Adipocyte (in vitro differentiated cells): ENCODE data around the gene TMEM25.

Source experiments
- DNase-seq: peaks from one replicate; pipeline ENCODE4 v3.0.0-alpha.2; 2015; ENCODE audit warnings: low read depth
- H3K27me3 ChIP-seq: replicated peaks from 2 replicates; pipeline ENCODE4 v1.7.0; 2013; ENCODE audit warnings: mild to moderate bottlenecking, low read length, moderate library complexity; ENCODE audit not compliant: control insufficient read depth, insufficient read depth
- H3K36me3 ChIP-seq: 2 replicates; pipeline ENCODE4 v1.7.0; 2013; ENCODE audit warnings: low read length, mild to moderate bottlenecking, moderate library complexity; ENCODE audit not compliant: control insufficient read depth, insufficient read depth, severe bottlenecking
- H3K4me1 ChIP-seq: 2 replicates; pipeline ENCODE4 v1.7.0; 2013; ENCODE audit warnings: mild to moderate bottlenecking, low read length, moderate library complexity; ENCODE audit not compliant: control insufficient read depth, insufficient read depth
- H3K4me3 ChIP-seq: 2 replicates; pipeline ENCODE4 v1.7.0; 2013; ENCODE audit warnings: mild to moderate bottlenecking, low read length, moderate library complexity
- H3K9ac ChIP-seq: 2 replicates; pipeline ENCODE4 v1.7.0; 2013; ENCODE audit warnings: mild to moderate bottlenecking, low read length, moderate library complexity
- H3K9me3 ChIP-seq: 2 replicates; pipeline ENCODE4 v1.7.0; 2013; ENCODE audit warnings: mild to moderate bottlenecking, low read length, moderate library complexity; ENCODE audit not compliant: control insufficient read depth

The TMEM25 gene

DNA sequence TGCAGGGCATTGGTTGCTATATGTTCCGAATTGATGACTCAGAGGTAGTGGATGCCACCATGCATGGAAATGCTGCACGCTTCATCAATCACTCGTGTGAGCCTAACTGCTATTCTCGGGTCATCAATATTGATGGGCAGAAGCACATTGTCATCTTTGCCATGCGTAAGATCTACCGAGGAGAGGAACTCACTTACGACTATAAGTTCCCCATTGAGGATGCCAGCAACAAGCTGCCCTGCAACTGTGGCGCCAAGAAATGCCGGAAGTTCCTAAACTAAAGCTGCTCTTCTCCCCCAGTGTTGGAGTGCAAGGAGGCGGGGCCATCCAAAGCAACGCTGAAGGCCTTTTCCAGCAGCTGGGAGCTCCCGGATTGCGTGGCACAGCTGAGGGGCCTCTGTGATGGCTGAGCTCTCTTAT, 9.1 kb upstream of the TMEM25 start:
- H3K36me3 ChIP-seq, result peaks cover 68% of the 10 kb centered on the region
- H3K4me3 ChIP-seq, result no peak overlapping the region
- no peak for DNase-seq
- no peak overlapping the region for H3K9ac ChIP-seq
- no peaks in the 10 kb centered on the region for H3K9me3 ChIP-seq
- no peaks in the 10 kb centered on the region for H3K27me3 ChIP-seq
- peaks cover 15% of the 10 kb centered on the region for H3K4me1 ChIP-seq

DNA sequence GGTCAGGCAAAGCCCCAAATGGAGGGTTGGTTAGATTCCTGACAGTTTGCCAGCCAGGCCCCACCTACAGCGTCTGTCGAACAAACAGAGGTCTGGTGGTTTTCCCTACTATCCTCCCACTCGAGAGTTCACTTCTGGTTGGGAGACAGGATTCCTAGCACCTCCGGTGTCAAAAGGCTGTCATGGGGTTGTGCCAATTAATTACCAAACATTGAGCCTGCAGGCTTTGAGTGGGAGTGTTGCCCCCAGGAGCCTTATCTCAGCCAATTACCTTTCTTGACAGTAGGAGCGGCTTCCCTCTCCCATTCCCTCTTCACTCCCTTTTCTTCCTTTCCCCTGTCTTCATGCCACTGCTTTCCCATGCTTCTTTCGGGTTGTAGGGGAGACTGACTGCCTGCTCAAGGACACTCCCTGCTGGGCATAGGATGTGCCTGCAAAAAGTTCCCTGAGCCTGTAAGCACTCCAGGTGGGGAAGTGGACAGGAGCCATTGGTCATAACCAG, 8.4 kb upstream of the TMEM25 start:
- no peak overlapping the region for H3K4me3 ChIP-seq
- peak; percentile 33 for DNase-seq
- H3K9ac ChIP-seq, result no peak overlapping the region
- no peaks in the 10 kb centered on the region for H3K9me3 ChIP-seq
- H3K4me1 ChIP-seq, result peaks cover 19% of the 10 kb centered on the region
- H3K27me3 ChIP-seq, result no peaks in the 10 kb centered on the region
- peaks cover 65% of the 10 kb centered on the region for H3K36me3 ChIP-seq

DNA sequence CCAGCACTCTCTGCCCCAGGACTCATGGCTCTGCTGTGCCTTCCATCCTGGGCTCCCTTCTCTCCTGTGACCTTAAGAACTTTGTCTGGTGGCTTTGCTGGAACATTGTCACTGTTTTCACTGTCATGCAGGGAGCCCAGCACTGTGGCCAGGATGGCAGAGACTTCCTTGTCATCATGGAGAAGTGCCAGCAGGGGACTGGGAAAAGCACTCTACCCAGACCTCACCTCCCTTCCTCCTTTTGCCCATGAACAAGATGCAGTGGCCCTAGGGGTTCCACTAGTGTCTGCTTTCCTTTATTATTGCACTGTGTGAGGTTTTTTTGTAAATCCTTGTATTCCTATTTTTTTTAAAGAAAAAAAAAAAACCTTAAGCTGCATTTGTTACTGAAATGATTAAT, 6.6 kb upstream of the TMEM25 start:
- Histone ChIP-seq H3K9me3 (no peaks in the 10 kb centered on the region), H3K4me1 (peaks cover 19% of the 10 kb centered on the region), H3K9ac (no peak overlapping the region), H3K27me3 (no peaks in the 10 kb centered on the region), H3K36me3 (peaks cover 53% of the 10 kb centered on the region), H3K4me3 (no peak overlapping the region)
- DNase-seq, result no peak

DNA sequence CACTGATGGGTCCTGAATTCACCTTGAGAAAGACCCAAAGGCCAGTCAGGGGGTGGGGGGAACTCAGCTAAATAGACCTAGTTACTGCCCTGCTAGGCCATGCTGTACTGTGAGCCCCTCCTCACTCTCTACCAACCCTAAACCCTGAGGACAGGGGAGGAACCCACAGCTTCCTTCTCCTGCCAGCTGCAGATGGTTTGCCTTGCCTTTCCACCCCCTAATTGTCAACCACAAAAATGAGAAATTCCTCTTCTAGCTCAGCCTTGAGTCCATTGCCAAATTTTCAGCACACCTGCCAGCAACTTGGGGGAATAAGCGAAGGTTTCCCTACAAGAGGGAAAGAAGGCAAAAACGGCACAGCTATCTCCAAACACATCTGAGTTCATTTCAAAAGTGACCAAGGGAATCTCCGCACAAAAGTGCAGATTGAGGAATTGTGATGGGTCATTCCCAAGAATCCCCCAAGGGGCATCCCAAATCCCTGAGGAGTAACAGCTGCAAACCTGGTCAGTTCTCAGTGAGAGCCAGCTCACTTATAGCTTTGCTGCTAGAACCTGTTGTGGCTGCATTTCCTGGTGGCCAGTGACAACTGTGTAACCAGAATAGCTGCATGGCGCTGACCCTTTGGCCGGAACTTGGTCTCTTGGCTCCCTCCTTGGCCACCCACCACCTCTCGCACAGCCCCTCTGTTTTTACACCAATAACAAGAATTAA, 6.1 kb upstream of the TMEM25 start:
- H3K4me1 ChIP-seq, result peaks cover 19% of the 10 kb centered on the region
- no peak overlapping the region for H3K4me3 ChIP-seq
- no peak overlapping the region for H3K9ac ChIP-seq
- no peaks in the 10 kb centered on the region for H3K9me3 ChIP-seq
- no peaks in the 10 kb centered on the region for H3K27me3 ChIP-seq
- H3K36me3 ChIP-seq, result peaks cover 48% of the 10 kb centered on the region
- no peak for DNase-seq

DNA sequence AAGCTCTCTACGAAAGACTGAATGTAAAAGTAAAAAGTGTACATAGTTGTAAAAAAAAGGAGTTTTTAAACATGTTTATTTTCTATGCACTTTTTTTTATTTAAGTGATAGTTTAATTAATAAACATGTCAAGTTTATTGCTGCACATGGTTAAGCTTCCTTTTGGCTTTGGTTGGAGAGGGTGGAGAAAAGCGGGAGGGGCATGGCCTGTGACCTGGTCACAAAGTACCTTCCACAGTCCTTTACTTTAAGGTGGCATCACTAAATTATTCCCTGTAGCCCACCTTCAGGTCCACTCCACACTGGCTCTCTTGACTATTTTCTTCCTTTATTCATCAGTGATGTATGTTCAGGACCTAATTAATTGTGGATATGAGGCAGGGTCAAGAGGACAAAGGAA, 4.3 kb upstream of the TMEM25 start:
- H3K4me3 ChIP-seq, result no peak overlapping the region
- H3K9me3 ChIP-seq, result no peaks in the 10 kb centered on the region
- H3K9ac ChIP-seq, result no peak overlapping the region
- peaks cover 22% of the 10 kb centered on the region for H3K4me1 ChIP-seq
- no peak for DNase-seq
- peaks cover 30% of the 10 kb centered on the region for H3K36me3 ChIP-seq
- no peaks in the 10 kb centered on the region for H3K27me3 ChIP-seq

DNA sequence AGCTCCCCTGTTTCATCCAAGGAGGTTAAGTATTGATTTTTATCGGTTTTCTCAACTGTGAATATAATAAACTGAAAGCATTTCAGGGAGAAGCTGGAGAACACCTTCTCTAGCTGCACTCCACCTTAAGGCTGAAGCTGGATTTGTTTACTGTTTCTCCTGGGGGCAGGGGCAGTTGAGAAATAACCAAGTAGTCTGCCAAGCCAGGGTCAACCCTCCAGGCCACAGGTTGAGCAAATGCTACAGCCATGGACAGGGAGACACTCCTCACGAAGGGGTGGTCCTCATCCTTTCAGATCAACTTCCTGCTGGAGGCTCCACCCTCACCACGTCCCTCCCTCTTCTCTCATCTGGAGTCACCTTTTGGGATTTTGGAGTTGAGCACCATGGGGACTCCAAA, 3.9 kb upstream of the TMEM25 start, which contains the start of gene TTC36:
Gene TTC36, plus strand, starts transcription at position 366 of the 400 bp plus-strand sequence. Its CDS starts 21 bp downstream, at position 387.
- Histone ChIP-seq H3K27me3 (no peaks in the 10 kb centered on the region), H3K9ac (no peak within 1 kb of the TSS), H3K4me3 (no peak within 1 kb of the TSS), H3K9me3 (no peaks in the 10 kb centered on the region), H3K4me1 (peaks cover 22% of the 10 kb centered on the region), H3K36me3 (peaks cover 26% of the 10 kb centered on the region)
- no peak for DNase-seq

DNA sequence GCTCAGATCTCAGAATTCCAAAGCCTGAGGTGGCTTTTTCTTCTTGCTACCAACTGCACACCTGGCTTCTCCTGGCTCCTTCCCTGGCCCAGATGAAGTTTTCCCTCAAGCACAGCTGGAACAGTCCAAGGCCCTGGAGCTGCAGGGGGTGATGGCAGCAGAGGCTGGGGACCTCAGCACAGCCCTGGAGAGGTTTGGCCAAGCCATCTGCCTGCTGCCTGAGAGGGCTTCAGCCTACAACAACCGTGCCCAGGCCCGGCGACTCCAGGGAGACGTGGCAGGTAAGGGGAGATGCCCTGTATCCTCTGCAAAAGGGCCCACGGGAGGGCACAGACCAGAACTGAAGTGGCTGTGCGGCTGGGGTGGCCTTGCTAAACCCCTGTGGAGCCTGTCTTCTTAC, 2.5 kb upstream of the TMEM25 start:
- Histone ChIP-seq H3K9me3 (no peaks in the 10 kb centered on the region), H3K27me3 (no peaks in the 10 kb centered on the region), H3K4me3 (no peak overlapping the region), H3K4me1 (peaks cover 18% of the 10 kb centered on the region), H3K9ac (no peak overlapping the region), H3K36me3 (peaks cover 13% of the 10 kb centered on the region)
- no peak for DNase-seq

DNA sequence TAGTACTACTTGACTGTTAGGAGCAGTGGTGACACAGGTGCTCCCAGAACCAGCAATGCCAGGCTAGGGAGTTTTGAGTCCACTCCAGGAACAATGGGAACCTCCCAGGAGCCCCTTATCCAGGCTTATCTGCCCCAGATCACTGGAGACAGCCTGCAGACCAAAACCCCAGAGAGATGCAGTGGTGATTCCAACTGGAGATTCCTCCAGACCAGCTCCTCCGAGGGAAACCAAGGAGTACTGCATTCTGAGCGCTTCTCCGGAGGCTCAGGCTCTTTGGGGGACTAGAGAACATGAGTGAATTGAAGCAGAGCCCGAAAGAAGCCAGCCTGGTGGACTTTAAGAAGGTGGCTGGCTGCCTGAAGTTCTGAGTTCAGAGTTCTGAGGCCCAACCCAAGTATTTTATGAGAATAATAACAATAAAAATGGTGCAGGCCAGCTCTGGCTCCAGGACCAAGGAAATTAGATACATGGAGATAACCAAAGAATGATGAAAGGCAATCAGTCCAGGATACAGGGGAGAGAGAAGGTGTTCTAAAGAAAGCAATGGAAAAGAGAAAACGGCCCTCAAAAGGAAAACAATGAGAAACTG, 1.3 kb upstream of the TMEM25 start:
- H3K36me3 ChIP-seq, result peaks cover 2% of the 10 kb centered on the region
- no peaks in the 10 kb centered on the region for H3K9me3 ChIP-seq
- H3K4me3 ChIP-seq, result peak overlapping the region; percentile 79
- H3K9ac ChIP-seq, result no peak overlapping the region
- H3K4me1 ChIP-seq, result peaks cover 18% of the 10 kb centered on the region
- DNase-seq, result no peak
- H3K27me3 ChIP-seq, result no peaks in the 10 kb centered on the region

DNA sequence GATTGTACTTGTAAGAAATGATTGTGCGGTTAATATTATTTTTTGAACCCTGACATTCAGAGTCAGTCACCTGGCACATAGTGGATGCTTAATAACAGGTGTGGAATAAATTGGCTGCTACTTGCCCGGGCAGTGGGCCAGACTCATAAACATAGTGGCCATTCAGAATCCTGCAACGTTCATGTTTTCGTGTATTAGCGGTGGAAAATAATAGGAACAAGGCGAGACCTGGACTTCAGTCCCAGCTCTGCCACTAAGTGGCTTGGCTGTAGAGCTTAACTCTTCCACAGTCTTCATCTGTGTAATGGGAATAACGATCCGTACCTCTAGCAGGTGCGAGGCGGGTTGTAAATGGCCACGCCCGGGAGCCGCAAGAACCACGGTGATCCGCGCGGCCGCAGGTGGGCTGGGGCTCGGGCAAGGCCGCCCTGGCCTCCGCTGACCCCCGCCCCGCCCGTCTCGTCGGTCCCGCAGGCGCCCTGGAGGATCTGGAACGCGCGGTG, 761 bp upstream of the TMEM25 start:
- no peaks in the 10 kb centered on the region for H3K27me3 ChIP-seq
- peak overlapping the region; percentile 79 for H3K4me3 ChIP-seq
- peaks cover 18% of the 10 kb centered on the region for H3K4me1 ChIP-seq
- H3K9ac ChIP-seq, result peak overlapping the region; percentile 66
- no peaks in the 10 kb centered on the region for H3K36me3 ChIP-seq
- no peaks in the 10 kb centered on the region for H3K9me3 ChIP-seq
- no peak for DNase-seq

DNA sequence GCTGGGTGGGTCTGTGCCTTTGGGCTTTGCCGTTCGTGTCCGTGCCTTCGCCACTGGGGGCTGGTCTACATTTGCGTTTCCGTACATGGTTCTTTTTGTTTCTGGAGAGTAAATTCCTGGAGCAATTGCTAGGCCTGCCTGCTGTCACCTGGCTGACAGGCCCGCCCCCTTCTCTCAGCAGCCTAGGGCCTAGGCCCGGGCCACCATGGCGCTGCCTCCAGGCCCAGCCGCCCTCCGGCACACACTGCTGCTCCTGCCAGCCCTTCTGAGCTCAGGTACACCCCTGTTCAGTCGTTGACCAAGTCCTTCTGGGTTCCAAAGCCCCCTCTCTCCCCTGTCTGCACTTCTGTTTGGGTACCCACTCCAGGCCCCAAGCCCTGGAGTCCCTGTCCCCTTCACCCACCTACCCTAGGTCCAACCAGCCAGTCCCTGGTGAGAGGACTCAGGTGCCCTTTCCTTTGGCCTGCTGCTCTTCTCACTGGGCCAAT, 649 bp downstream of the TMEM25 start:
- Histone ChIP-seq H3K36me3 (no peaks in the 10 kb centered on the region), H3K4me1 (peaks cover 10% of the 10 kb centered on the region), H3K4me3 (peak overlapping the region; percentile 79), H3K9ac (no peak overlapping the region), H3K9me3 (no peaks in the 10 kb centered on the region), H3K27me3 (no peaks in the 10 kb centered on the region)
- no peak for DNase-seq

DNA sequence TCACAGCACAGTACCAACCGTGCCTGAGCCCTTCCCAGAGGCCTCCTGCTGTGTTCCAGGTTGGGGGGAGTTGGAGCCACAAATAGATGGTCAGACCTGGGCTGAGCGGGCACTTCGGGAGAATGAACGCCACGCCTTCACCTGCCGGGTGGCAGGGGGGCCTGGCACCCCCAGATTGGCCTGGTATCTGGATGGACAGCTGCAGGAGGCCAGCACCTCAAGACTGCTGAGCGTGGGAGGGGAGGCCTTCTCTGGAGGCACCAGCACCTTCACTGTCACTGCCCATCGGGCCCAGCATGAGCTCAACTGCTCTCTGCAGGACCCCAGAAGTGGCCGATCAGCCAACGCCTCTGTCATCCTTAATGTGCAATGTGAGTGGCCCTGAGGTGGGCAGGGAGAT, 1.1 kb downstream of the TMEM25 start:
- Histone ChIP-seq H3K27me3 (no peaks in the 10 kb centered on the region), H3K4me1 (peaks cover 5% of the 10 kb centered on the region), H3K9ac (no peak overlapping the region), H3K36me3 (no peaks in the 10 kb centered on the region), H3K4me3 (no peak overlapping the region), H3K9me3 (no peaks in the 10 kb centered on the region)
- DNase-seq, result no peak
